Endothelial cell of umbilical vein (primary cell): ENCODE results near the gene PDLIM4. TPM values are rescaled to one million over a fixed set of nuclear protein-coding genes. Genes with fewer than 3 reads are reported as not detected.

Source experiments
- BruUV-seq: library from RNA; stranded (reverse); fragments of 400-500 nt; replicated peaks from 2 replicates; lab custom pipeline; 2021; lab: Mats Ljungman, UMichigan
- CTCF ChIA-PET: fragments of 300-600, 350-600 bp; sonication (Branson Sonifier 250); formaldehyde crosslinking; loops from one replicate; lab custom pipeline; 2021; ENCODE audit warnings: antibody characterized with exemption, inconsistent platforms; lab: Charles Lee
- POLR2A ChIA-PET: fragments of 300-600, 350-600 bp; sonication (Branson Sonifier 250); formaldehyde crosslinking; loops from one replicate; lab custom pipeline; 2021; ENCODE audit warnings: antibody characterized with exemption, inconsistent platforms; lab: Charles Lee
- DNase-seq: peaks from one replicate; pipeline ENCODE4 v3.0.0-alpha.2; 2011; ENCODE audit warnings: low read depth, low spot score
- FAIRE-seq: peaks from 2 replicates; lab custom pipeline; 2011; peaks lifted over from hg19 to GRCh38; lab: Jason Lieb, UNC
- H2AFZ ChIP-seq: 2 replicates; pipeline ENCODE4 v1.6.0; 2012; ENCODE audit warnings: low read depth, low read length, control low read depth, inconsistent platforms
- H3K27ac ChIP-seq: 2 replicates; pipeline ENCODE4 v1.5.1; 2011; ENCODE audit warnings: low read depth, mild to moderate bottlenecking, control low read depth, low read length, moderate library complexity; ENCODE audit not compliant: insufficient read depth
- H3K27me3 ChIP-seq, 2 experiments: 2 replicates each; pipeline versions ENCODE4 v1.6.0 to v1.6.1; 2011; ENCODE audit warnings: low read length in 2 of 2, mixed read lengths in 1 of 2; ENCODE audit not compliant: control insufficient read depth in 2 of 2, insufficient read depth in 2 of 2
- H3K36me3 ChIP-seq, 2 experiments: 2 replicates in 1 of 2; 3 replicates in 1 of 2; pipeline ENCODE4 v1.5.1; 2011; ENCODE audit warnings: low read length in 2 of 2, mild to moderate bottlenecking in 1 of 2, moderate library complexity in 1 of 2; ENCODE audit not compliant: control insufficient read depth in 2 of 2, insufficient read depth in 2 of 2; ENCODE audit errors: extremely low read depth in 1 of 2
- H3K4me1 ChIP-seq: 3 replicates; pipeline ENCODE4 v1.5.1; 2011; ENCODE audit warnings: mild to moderate bottlenecking, low read length; ENCODE audit not compliant: control insufficient read depth, insufficient read depth; ENCODE audit errors: extremely low read depth
- H3K4me2 ChIP-seq: 2 replicates; pipeline ENCODE4 v1.6.1; 2011; ENCODE audit warnings: low read length, control low read depth, mixed read lengths; ENCODE audit not compliant: insufficient read depth
- H3K4me3 ChIP-seq, 3 experiments: fragments of 200-600 bp in 1 of 3; sonication (generic), shearing (Covaris generic) in 1 of 3; replicated peaks in 1 of 3; 2 replicates each; pipeline ENCODE4 v1.5.1; 2011 to 2016; ENCODE audit warnings: control low read depth in 3 of 3, low read length in 3 of 3, mild to moderate bottlenecking in 2 of 3, inconsistent platforms in 1 of 3, low read depth in 1 of 3, moderate library complexity in 1 of 3; ENCODE audit not compliant: insufficient read depth in 1 of 3
- H3K79me2 ChIP-seq: 2 replicates; pipeline ENCODE4 v1.6.0; 2012; ENCODE audit warnings: low read length, inconsistent platforms; ENCODE audit not compliant: control insufficient read depth, insufficient read depth
- H3K9ac ChIP-seq: replicated peaks from 2 replicates; pipeline ENCODE3; 2011; ENCODE audit warnings: low read length, control low read depth; ENCODE audit not compliant: insufficient read depth; ENCODE audit errors: extremely low read depth
- H3K9me1 ChIP-seq: replicated peaks from 3 replicates; pipeline ENCODE4 v1.6.0; 2011; ENCODE audit warnings: mild to moderate bottlenecking, low read length; ENCODE audit not compliant: control insufficient read depth, insufficient read depth; ENCODE audit errors: extremely low read depth
- H3K9me3 ChIP-seq: replicated peaks from 2 replicates; pipeline ENCODE4 v1.5.1; 2012; ENCODE audit warnings: low read length, inconsistent platforms; ENCODE audit not compliant: control insufficient read depth, insufficient read depth
- H4K20me1 ChIP-seq: replicated peaks from 2 replicates; pipeline ENCODE3; 2011; ENCODE audit warnings: mild to moderate bottlenecking, low read length; ENCODE audit not compliant: control insufficient read depth, insufficient read depth; ENCODE audit errors: extremely low read depth
- CTCF ChIP-seq, 2 donors: IDR thresholded peaks; 1 replicate in 1 of 2; 2 replicates in 1 of 2; pipeline ENCODE4 v1.5.1; 2011; ENCODE audit warnings: low read length in 2 of 2, mild to moderate bottlenecking in 2 of 2, moderate library complexity in 2 of 2, control low read depth in 1 of 2, inconsistent platforms in 1 of 2, low read depth in 1 of 2; ENCODE audit not compliant: insufficient read depth in 1 of 2; ENCODE audit errors: extremely low read depth in 1 of 2
- EZH2 ChIP-seq: IDR thresholded peaks from 2 replicates; pipeline ENCODE4 v1.6.1; 2012; ENCODE audit warnings: borderline replicate concordance, low read depth, mild to moderate bottlenecking, moderate library complexity, low read length, inconsistent platforms; ENCODE audit not compliant: severe bottlenecking
- FOS ChIP-seq: IDR thresholded peaks from 2 replicates; pipeline ENCODE4 v1.6.1; 2011; ENCODE audit warnings: mild to moderate bottlenecking, low read length, moderate library complexity, borderline replicate concordance; ENCODE audit not compliant: insufficient read depth
- GATA2 ChIP-seq: IDR thresholded peaks from 2 replicates; pipeline ENCODE4 v1.7.0; 2011; ENCODE audit warnings: low read depth, mild to moderate bottlenecking, moderate library complexity, mixed read lengths, low read length; ENCODE audit not compliant: insufficient read length, insufficient read depth
- JUN ChIP-seq: IDR thresholded peaks from 2 replicates; pipeline ENCODE4 v1.6.1; 2011; ENCODE audit warnings: borderline replicate concordance, low read depth; ENCODE audit not compliant: insufficient read length, insufficient read depth
- MAX ChIP-seq: IDR thresholded peaks from 2 replicates; pipeline ENCODE4 v1.6.1; 2011; ENCODE audit not compliant: insufficient read depth, insufficient read length
- MYC ChIP-seq: IDR thresholded peaks from one replicate; pipeline ENCODE4 v1.6.1; 2011; ENCODE audit warnings: mild to moderate bottlenecking, low read depth, low read length
- POLR2A ChIP-seq: IDR thresholded peaks from 2 replicates; pipeline ENCODE4 v1.6.1; 2012; ENCODE audit warnings: low read depth, mild to moderate bottlenecking, control low read depth, low read length
- POLR2AphosphoS5 ChIP-seq: IDR thresholded peaks from 2 replicates; pipeline ENCODE4 v1.6.1; 2012; ENCODE audit warnings: low read depth, mild to moderate bottlenecking, control low read depth, low read length, moderate library complexity; ENCODE audit not compliant: insufficient read depth
- dilution Hi-C: fragments of 300-500 bp; cut with MboI; formaldehyde crosslinking; loops from one replicate; pipeline ENCODE4 v1.15.0; 2019; ENCODE audit warnings: low sequenced_read_pairs; ENCODE audit not compliant: extremely low pct_ligation_motif_present
- intact Hi-C: fragments of 100-400 bp; cut with micrococcal nuclease; formaldehyde crosslinking; loops from one replicate; pipeline ENCODE4 v1.10.0; 2022
- polyA plus RNA-seq, 4 experiments: library from polyadenylated mRNA; depleted of rRNA in 3 of 4; stranded (reverse) in 3 of 4; unstranded in 1 of 4; fragments of >200 nt; gene quantifications; 2 replicates each; pipeline versions ENCODE4 v1.2.1 to v1.2.3, GENCODE V29; 2011 to 2012; ENCODE audit warnings: missing spikeins in 1 of 4
- total RNA-seq: library from RNA; stranded (reverse); gene quantifications from 2 replicates; pipeline ENCODE4 v1.2.3, GENCODE V29; 2021

Gene PDLIM4
- total and polyA plus RNA-seq, 2 donors (not counting 3 experiments of a cell fraction or from before 2014, with no cell fraction given): 65.7 to 112 TPM

- dilution Hi-C loops (no loop called here), intact Hi-C loops (loop anchor here (10.0 kb wide), 1 partner anchor 451 kb away; no protein-coding TSS in a partner anchor)
- no peaks in the 10 kb centered on the region for H3K9me3 ChIP-seq
- FAIRE-seq: no peak
- CTCF ChIA-PET: interaction anchor here (1.0 to 7.8 kb wide), 3 partner anchors 28 to 76 kb away, joined by 3 to 93 read pairs (median 3); partner anchors contain the start of gene SLC22A4
- POLR2A ChIA-PET: interaction anchor here (1.8 kb wide), 1 partner anchor 28 kb away, joined by 6 read pairs; the partner anchor contains the start of gene SLC22A4
- peaks cover 14% of the 10 kb centered on the region for H3K79me2 ChIP-seq
- no peak overlapping the region for H3K4me3 ChIP-seq
- H3K4me2 ChIP-seq: no peak overlapping the region
- peak overlapping the region; percentile 46 for H3K9ac ChIP-seq
- peak overlapping the region; percentile 89 for H3K27ac ChIP-seq
- TF ChIP-seq GATA2 (no peak), CTCF (IDR thresholded peaks at IDR 0.05; ENCODE audit: extremely low read depth in 1 of 2, insufficient read depth in 1 of 2, low read depth in 1 of 2, low read length in 2 of 2) (no peak), POLR2A (no peak)
- peaks cover 54% of the 10 kb centered on the region for H3K4me1 ChIP-seq
- no peaks in the 10 kb centered on the region for H4K20me1 ChIP-seq
- no peaks in the 10 kb centered on the region for H3K27me3 ChIP-seq
- BruUV-seq: no TSS peak
- H3K9me1 ChIP-seq: no peaks in the 10 kb centered on the region
- H2AFZ ChIP-seq: no peak overlapping the region
- no peak for DNase-seq
- H3K36me3 ChIP-seq: peaks cover 8 to 25% of the 10 kb centered on the region in 2 experiments
Measured at GRCh38 chr5:132266031-132266835, 8.7 kb downstream of the PDLIM4 start.

DNA sequence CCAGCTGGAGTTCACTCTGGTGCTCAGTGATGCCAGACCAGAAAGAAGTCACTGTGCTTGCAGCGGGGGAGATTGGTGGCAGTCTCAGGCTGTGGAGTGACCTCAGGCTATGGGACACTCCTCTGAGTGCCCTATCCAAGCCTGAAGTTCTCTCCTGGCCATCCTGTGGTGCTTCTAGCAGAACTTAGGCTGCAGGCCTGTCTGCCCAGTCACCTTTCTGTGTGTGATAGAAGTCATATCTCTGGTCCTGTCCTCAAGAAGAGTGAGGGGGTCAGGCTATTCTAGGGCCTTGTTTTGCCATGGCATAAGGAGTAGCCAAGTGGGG is 9.3 kb downstream of the PDLIM4 start:
- Histone ChIP-seq H3K4me3 (no peak overlapping the region), H3K36me3 (peaks cover 8 to 28% of the 10 kb centered on the region in 2 experiments), H3K9me1 (no peaks in the 10 kb centered on the region), H3K4me1 (peaks cover 48% of the 10 kb centered on the region), H4K20me1 (no peaks in the 10 kb centered on the region), H2AFZ (no peak overlapping the region), H3K9ac (no peak overlapping the region), H3K27ac (peak overlapping the region; percentile 89), H3K79me2 (peaks cover 8% of the 10 kb centered on the region), H3K9me3 (no peaks in the 10 kb centered on the region), H3K27me3 (no peaks in the 10 kb centered on the region), H3K4me2 (no peak overlapping the region)
- ChIA-PET POLR2A (no interaction called here), CTCF (interaction anchor here (1.3 kb wide), 1 partner anchor 29 kb away, joined by 3 read pairs; no protein-coding TSS in a partner anchor)
- BruUV-seq: no TSS peak
- TF ChIP-seq POLR2AphosphoS5: no peak
- TF ChIP-seq MYC: no peak
- TF ChIP-seq JUN: no peak
- TF ChIP-seq GATA2: no peak
- TF ChIP-seq MAX: no peak
- no peak for TF ChIP-seq FOS
- no peak for TF ChIP-seq EZH2
- no peak for TF ChIP-seq CTCF (IDR thresholded peaks at IDR 0.05; ENCODE audit: extremely low read depth in 1 of 2, insufficient read depth in 1 of 2, low read depth in 1 of 2, low read length in 2 of 2)
- TF ChIP-seq POLR2A: no peak
- no peak for FAIRE-seq
- no peak for DNase-seq
- dilution Hi-C loops (no loop called here), intact Hi-C loops (loop anchor here (10.0 kb wide), 1 partner anchor 452 kb away; no protein-coding TSS in a partner anchor)
